ENCODE results near the gene SYPL2. TPM values are rescaled to one million over a fixed set of nuclear protein-coding genes. Genes with fewer than 3 reads are reported as not detected.

The SYPL2 gene
- total and polyA plus RNA-seq, 3 donors from 2014 or later = 29.7 to 67.5 (median 46.1) TPM

DNA sequence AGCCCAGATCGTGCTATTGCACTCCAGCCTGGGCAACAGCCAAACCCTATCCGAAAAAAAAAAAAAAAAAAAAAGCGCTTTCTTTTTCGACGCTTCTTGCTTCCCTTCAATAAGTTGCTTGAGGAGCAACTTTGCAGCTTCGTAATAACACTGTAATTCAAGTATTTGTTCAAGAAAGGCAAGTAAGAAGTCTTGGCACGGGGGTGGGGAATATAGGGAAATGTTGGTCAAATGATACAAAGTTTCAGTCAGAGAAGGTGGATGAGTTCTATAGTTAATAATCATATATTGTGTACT, 39.2 kb upstream of the SYPL2 start:
- Histone ChIP-seq H3K27ac (peak overlapping the region; percentile 74 to 76), H3K27me3 (no peaks in the 10 kb centered on the region), H3K9me3 (no peaks in the 10 kb centered on the region), H3K36me3 (ENCODE audit: low read depth, missing control alignments) (no peaks in the 10 kb centered on the region), H3K4me3 (peak overlapping the region; percentile 78 to 86), H3K4me1 (peaks cover 21% of the 10 kb centered on the region)
- no peak for DNase-seq
- 3% methylated on average over 7 of the region's 7 CpGs for WGBS, 2 donors
- TF ChIP-seq, protein P1, sequence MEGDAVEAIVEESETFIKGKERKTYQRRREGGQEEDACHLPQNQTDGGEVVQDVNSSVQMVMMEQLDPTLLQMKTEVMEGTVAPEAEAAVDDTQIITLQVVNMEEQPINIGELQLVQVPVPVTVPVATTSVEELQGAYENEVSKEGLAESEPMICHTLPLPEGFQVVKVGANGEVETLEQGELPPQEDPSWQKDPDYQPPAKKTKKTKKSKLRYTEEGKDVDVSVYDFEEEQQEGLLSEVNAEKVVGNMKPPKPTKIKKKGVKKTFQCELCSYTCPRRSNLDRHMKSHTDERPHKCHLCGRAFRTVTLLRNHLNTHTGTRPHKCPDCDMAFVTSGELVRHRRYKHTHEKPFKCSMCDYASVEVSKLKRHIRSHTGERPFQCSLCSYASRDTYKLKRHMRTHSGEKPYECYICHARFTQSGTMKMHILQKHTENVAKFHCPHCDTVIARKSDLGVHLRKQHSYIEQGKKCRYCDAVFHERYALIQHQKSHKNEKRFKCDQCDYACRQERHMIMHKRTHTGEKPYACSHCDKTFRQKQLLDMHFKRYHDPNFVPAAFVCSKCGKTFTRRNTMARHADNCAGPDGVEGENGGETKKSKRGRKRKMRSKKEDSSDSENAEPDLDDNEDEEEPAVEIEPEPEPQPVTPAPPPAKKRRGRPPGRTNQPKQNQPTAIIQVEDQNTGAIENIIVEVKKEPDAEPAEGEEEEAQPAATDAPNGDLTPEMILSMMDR (IDR thresholded peaks at IDR 0.05) = no peak
- no peak for TF ChIP-seq POLR2A (IDR thresholded peaks at IDR 0.05)
- intact Hi-C loops (cut with DNase I; ENCODE audit: low total_unique reads) = no loop called here

DNA sequence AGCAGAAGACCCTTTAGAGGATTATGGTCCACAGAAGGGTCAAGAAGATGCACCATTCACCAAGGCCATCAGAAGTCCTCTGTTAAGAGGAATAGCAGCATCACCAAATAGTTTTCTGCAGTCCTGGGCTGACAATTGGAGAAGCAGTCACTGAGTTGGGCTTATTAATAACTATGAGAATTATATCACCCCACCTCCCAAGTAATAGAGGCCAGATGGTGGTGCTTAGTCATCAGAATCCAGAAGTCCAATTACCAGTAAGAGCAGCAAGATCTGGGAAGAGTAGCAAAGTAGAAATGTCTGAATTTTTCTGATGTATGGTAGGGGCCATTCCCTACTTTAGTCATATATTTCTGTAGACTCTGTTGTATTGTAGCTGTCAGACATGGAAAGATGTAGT, 34.0 kb upstream of the SYPL2 start:
- no peak overlapping the region for H3K27ac ChIP-seq
- H3K9me3 ChIP-seq = no peaks in the 10 kb centered on the region
- no peak overlapping the region for H3K4me3 ChIP-seq
- no peak for TF ChIP-seq POLR2A (IDR thresholded peaks at IDR 0.05)
- TF ChIP-seq, protein P1 (IDR thresholded peaks at IDR 0.05) = no peak
- no peaks in the 10 kb centered on the region for H3K36me3 ChIP-seq (ENCODE audit: low read depth, missing control alignments)
- intact Hi-C loops (cut with DNase I; ENCODE audit: low total_unique reads) = no loop called here
- DNase-seq = no peak
- H3K27me3 ChIP-seq = no peaks in the 10 kb centered on the region
- H3K4me1 ChIP-seq = peaks cover 5% of the 10 kb centered on the region

DNA sequence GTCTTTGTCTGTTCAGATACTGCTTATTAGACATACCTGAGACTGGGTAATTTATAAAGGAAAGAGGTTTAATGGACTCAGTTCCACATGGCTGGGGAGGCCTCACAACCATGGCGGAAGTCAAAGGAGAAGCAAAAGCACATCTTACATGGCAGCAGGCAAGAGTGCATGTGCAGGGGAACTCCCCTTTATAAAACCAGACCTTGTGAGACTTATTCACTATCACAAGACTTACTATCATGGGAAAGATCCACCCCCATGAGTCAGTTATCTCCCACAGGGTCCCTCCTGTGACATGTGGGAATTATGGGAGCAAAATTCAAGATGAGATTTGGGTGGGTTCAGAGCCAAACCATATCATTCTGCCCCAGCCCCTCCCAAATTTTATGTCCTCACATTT, 33.0 kb upstream of the SYPL2 start:
- Histone ChIP-seq H3K36me3 (ENCODE audit: low read depth, missing control alignments) (no peaks in the 10 kb centered on the region), H3K4me3 (no peak overlapping the region), H3K4me1 (no peaks in the 10 kb centered on the region), H3K27me3 (no peaks in the 10 kb centered on the region), H3K9me3 (no peaks in the 10 kb centered on the region), H3K27ac (no peak overlapping the region)
- no peak for TF ChIP-seq POLR2A (IDR thresholded peaks at IDR 0.05)
- TF ChIP-seq, protein P1 (IDR thresholded peaks at IDR 0.05) = no peak
- DNase-seq = no peak
- 80 to 100% methylated on average over 1 of the region's 1 CpG for WGBS, 2 donors
- intact Hi-C loops (cut with DNase I; ENCODE audit: low total_unique reads) = no loop called here

DNA sequence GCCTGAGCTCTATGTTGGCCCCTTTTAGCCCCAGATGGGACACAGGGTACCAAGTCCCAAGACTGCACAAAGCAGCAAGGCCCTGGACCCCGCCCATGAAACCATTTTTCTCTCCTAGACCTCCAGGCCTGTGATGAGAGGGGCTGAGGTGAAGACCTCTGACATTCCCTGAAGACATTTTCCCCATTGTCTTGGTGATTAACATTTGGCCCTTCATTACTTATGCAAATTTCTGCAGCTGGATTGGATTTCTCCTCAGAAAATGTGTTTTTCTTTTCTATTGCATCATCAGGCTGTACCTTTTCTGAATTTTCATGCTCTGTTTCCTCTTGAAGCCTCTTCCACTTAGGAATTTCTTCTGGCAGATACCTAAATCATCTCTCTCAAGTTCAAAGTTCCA, 31.9 kb upstream of the SYPL2 start:
- TF ChIP-seq POLR2A (IDR thresholded peaks at IDR 0.05) = no peak
- TF ChIP-seq, protein P1 (IDR thresholded peaks at IDR 0.05) = no peak
- Histone ChIP-seq H3K9me3 (no peaks in the 10 kb centered on the region), H3K4me1 (no peaks in the 10 kb centered on the region), H3K4me3 (no peak overlapping the region), H3K27me3 (no peaks in the 10 kb centered on the region), H3K36me3 (ENCODE audit: low read depth, missing control alignments) (no peaks in the 10 kb centered on the region), H3K27ac (no peak overlapping the region)
- DNase-seq = no peak
- WGBS, 2 donors = 81 to 91% methylated on average over 1 of the region's 1 CpG
- intact Hi-C loops (cut with DNase I; ENCODE audit: low total_unique reads) = no loop called here

DNA sequence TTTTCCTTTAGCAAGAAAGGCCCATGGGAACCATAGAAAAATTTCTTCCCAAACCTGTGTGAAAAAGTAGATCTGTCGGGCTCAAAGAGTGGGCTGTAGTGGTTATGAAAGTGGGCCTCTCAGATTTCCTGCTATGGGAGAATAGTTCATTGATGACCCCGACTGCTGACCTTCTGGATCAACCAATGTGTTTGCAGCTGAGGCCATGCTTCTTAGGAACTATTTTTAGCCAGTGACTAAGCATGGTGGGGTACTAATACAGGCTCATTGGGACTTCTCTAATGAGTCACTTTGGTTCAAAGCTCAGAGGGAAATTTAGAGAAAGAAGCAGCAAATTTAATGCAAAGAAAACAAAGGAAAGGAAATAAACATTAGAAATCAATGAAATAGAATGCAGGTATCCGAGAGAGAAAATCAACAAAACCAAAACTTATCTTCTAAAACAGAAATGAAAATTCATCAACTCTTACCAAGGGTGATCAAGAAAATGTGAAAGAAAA, 27.5 kb upstream of the SYPL2 start:
- no peak for TF ChIP-seq POLR2A (IDR thresholded peaks at IDR 0.05)
- TF ChIP-seq, protein P1 (IDR thresholded peaks at IDR 0.05) = no peak
- WGBS, 2 donors = 79 to 86% methylated on average over 3 of the region's 3 CpGs
- H3K4me1 ChIP-seq = no peaks in the 10 kb centered on the region
- no peak for DNase-seq
- H3K4me3 ChIP-seq = no peak overlapping the region
- intact Hi-C loops (cut with DNase I; ENCODE audit: low total_unique reads) = no loop called here
- no peaks in the 10 kb centered on the region for H3K36me3 ChIP-seq (ENCODE audit: low read depth, missing control alignments)
- no peaks in the 10 kb centered on the region for H3K9me3 ChIP-seq
- no peak overlapping the region for H3K27ac ChIP-seq
- no peaks in the 10 kb centered on the region for H3K27me3 ChIP-seq

Data from testis (tissue), 3 donors.